Esophagus muscularis mucosa (tissue), 3 donors: ENCODE measurements around the gene ZNF581.

Experiments used
- EP300 ChIP-seq: sonication (generic); formaldehyde crosslinking; IDR thresholded peaks from one replicate; pipeline ENCODE4 v1.6.1; 2017; ENCODE audit warnings: antibody characterized with exemption
- POLR2AphosphoS5 ChIP-seq, 2 donors: sonication (generic); formaldehyde crosslinking; IDR thresholded peaks; one replicate each; pipeline ENCODE4 v1.6.1; 2017; ENCODE audit warnings: antibody characterized with exemption in 2 of 2

DNA sequence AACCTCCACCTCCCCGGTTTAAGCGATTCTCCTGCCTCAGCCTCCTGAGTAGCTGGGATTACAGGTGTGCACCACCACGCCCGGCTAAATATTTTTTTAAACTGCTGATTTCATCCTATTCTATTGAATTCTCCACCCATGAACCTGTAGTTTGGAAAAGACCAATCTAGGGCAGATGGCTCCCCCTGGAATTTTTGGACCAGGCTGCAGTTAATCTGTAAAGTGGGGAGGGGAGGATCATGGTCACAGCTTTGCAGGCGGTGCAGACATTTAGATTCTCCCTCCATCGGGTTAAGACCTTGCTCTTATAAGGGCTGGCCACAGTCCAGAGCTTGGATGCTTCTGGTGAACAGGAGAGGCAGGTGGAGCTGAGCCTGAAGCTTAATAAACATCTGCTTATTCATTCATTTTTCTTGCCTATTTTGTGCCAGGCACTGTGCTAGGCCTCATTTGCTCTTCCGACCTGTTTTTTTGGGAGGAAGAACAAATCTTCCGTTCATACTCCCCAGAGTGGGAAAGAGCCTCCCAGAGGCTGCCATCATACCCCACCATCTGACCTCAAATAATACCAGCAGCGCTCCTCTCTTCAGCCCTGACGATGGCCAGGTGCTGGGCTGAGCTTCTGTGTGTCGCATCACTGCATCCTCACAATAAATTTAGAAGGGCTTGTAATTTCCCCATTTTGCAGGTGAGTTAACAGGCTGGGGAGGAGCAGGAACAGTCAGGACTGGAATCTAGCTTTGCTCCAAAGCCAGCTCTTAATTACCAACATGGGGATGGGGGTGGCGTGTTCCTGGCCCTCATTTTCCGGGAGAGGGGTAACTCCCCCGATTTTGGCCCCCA, 3.7 kb downstream of the ZNF581 start:
- TF ChIP-seq POLR2AphosphoS5 (IDR thresholded peaks at IDR 0.05) (no peak), EP300 (no peak)
